Mammary epithelial cell (primary cell): ENCODE data around the gene PPA2.

Experiments used
- CTCF ChIP-seq, 2 donors: IDR thresholded peaks in 1 of 2; conservative IDR thresholded peaks in 1 of 2; 2 replicates each; pipeline ENCODE4 v1.5.1; 2011 to 2012; ENCODE audit warnings: inconsistent platforms in 2 of 2, low read length in 2 of 2, mild to moderate bottlenecking in 2 of 2, control low read depth in 1 of 2, low read depth in 1 of 2; ENCODE audit not compliant: insufficient read depth in 1 of 2; ENCODE audit errors: extremely low read depth in 1 of 2
- EZH2 ChIP-seq: IDR thresholded peaks from 2 replicates; pipeline ENCODE4 v1.6.1; 2012; ENCODE audit warnings: low read length, inconsistent platforms, borderline replicate concordance

GRCh38 chr4:105470766-105471165 lies 3.1 kb downstream of the PPA2 start:
- no peak for TF ChIP-seq EZH2
- TF ChIP-seq CTCF (conservative IDR thresholded peaks at IDR 0.05 in 1 of 2, IDR thresholded peaks at IDR 0.05 in 1 of 2; ENCODE audit: extremely low read depth in 1 of 2, insufficient read depth in 1 of 2, low read depth in 1 of 2, low read length in 2 of 2) = no peak
